Body of pancreas (tissue), 4 donors: Measurements from ENCODE around the gene HS6ST3.

Experiments
- CTCF ChIP-seq, 7 experiments: fragments of 450-650 bp in 4 of 7; fragments of 200-600 bp in 3 of 7; sonication (generic) in 3 of 7; IDR thresholded peaks; one replicate each; pipeline ENCODE4 v1.5.1; 2016 to 2019; ENCODE audit warnings: antibody characterized with exemption in 7 of 7
- POLR2A ChIP-seq, 3 donors: fragments of 450-650 bp; IDR thresholded peaks; one replicate each; pipeline ENCODE4 v1.6.1; 2016; ENCODE audit warnings: antibody characterized with exemption in 3 of 3, mild to moderate bottlenecking in 2 of 3

GRCh38 chr13:96762876-96763275 is 673.0 kb downstream of the HS6ST3 start:
- TF ChIP-seq POLR2A (IDR thresholded peaks at IDR 0.05) (no peak), CTCF (IDR thresholded peaks at IDR 0.05) (no peak)
